Skin epidermis (tissue), 12 donors: ENCODE measurements around the gene MYEF2.
A peak's percentile ranks its signal among the peaks of the same experiment; 100 is the strongest.

Source experiments
- H3K27ac ChIP-seq, 21 experiments: fragments of 200-600 bp; sonication (generic) in 11 of 21; one replicate each; pipeline ENCODE4 v1.5.0; 2020; ENCODE audit warnings: mild to moderate bottlenecking in 3 of 21, inconsistent platforms in 2 of 21, moderate library complexity in 2 of 21
- H3K4me3 ChIP-seq, 7 experiments: fragments of 200-600 bp; sonication (generic) in 2 of 7; one replicate each; pipeline ENCODE4 v1.5.0; 2020; ENCODE audit warnings: inconsistent platforms in 2 of 7, mild to moderate bottlenecking in 2 of 7, moderate library complexity in 1 of 7

MYEF2 gene

GRCh38 chr15:48096355-48096786 lies 81.7 kb downstream of the MYEF2 start:
- H3K27ac ChIP-seq, result no peak overlapping the region
- H3K4me3 ChIP-seq, result no peak overlapping the region

GRCh38 chr15:48091522-48091921 lies 86.6 kb downstream of the MYEF2 start:
- Histone ChIP-seq H3K27ac (no peak overlapping the region), H3K4me3 (no peak overlapping the region)

GRCh38 chr15:48090666-48091065 lies 87.4 kb downstream of the MYEF2 start:
- Histone ChIP-seq H3K4me3 (no peak overlapping the region), H3K27ac (no peak overlapping the region)

- no peak overlapping the region for H3K27ac ChIP-seq
- H3K4me3 ChIP-seq, result no peak overlapping the region
Observed at GRCh38 chr15:48090115-48090514, 88.0 kb downstream of the MYEF2 start.

GRCh38 chr15:48089702-48090101 lies 88.4 kb downstream of the MYEF2 start:
- no peak overlapping the region for H3K27ac ChIP-seq

GRCh38 chr15:48087844-48088243 lies 90.3 kb downstream of the MYEF2 start:
- Histone ChIP-seq H3K4me3 (no peak overlapping the region), H3K27ac (no peak overlapping the region)

More at GRCh38 chr15:48089702-48090101, 88.4 kb downstream of the MYEF2 start:
- H3K4me3 ChIP-seq, result no peak overlapping the region

- H3K4me3 ChIP-seq, result no peak overlapping the region
- no peak overlapping the region for H3K27ac ChIP-seq
Observed at GRCh38 chr15:48086576-48086975, 91.5 kb downstream of the MYEF2 start.

- Histone ChIP-seq H3K27ac (no peak overlapping the region), H3K4me3 (no peak overlapping the region)
Observed at GRCh38 chr15:48086133-48086532, 92.0 kb downstream of the MYEF2 start.

GRCh38 chr15:48085591-48085930 lies 92.5 kb downstream of the MYEF2 start:
- Histone ChIP-seq H3K27ac (peak overlapping the region in 1 of 21 experiments; percentile 16), H3K4me3 (no peak overlapping the region)

GRCh38 chr15:48084759-48085590 lies 93.1 kb downstream of the MYEF2 start:
- H3K27ac ChIP-seq, result no peak overlapping the region
- no peak overlapping the region for H3K4me3 ChIP-seq
